WTC11 (cell line): Measurements from ENCODE around the gene SUCLG2. TPM values are rescaled to one million over a fixed set of nuclear protein-coding genes. Genes with fewer than 3 reads are reported as not detected.

Experiments used
- ATAC-seq: fragments of 200-7000 bp; cut with Tn5 transposase; 2 replicates; pipeline ENCODE4 v1.10.0; 2021; ENCODE audit warnings: mild to moderate bottlenecking, moderate library complexity
- CTCF ChIA-PET: fragments of 300-600 bp; sonication (Branson Sonifier 250); formaldehyde crosslinking; loops from one replicate; lab custom pipeline; 2021; ENCODE audit warnings: antibody characterized with exemption; lab: Charles Lee
- POLR2A ChIA-PET: fragments of 350-600 bp; sonication (Branson Sonifier 250); formaldehyde crosslinking; loops from one replicate; lab custom pipeline; 2021; ENCODE audit warnings: antibody characterized with exemption; lab: Charles Lee
- DNase-seq: peaks from one replicate; pipeline ENCODE4 v3.0.0; 2021; ENCODE audit warnings: low spot score
- H3K27ac Mint-ChIP-seq: 2 replicates; pipeline ENCODE4 v1.8.0; 2021; ENCODE audit warnings: mixed read lengths
- H3K27me3 Mint-ChIP-seq: 2 replicates; pipeline ENCODE4 v1.8.0; 2021; ENCODE audit warnings: low read depth, mild to moderate bottlenecking, moderate library complexity, mixed read lengths
- H3K36me3 Mint-ChIP-seq: 2 replicates; pipeline ENCODE4 v1.8.0; 2021; ENCODE audit warnings: mixed read lengths
- H3K4me1 Mint-ChIP-seq: 2 replicates; pipeline ENCODE4 v1.8.0; 2022; ENCODE audit warnings: mixed read lengths
- H3K4me3 Mint-ChIP-seq: 2 replicates; pipeline ENCODE4 v1.8.0; 2021; ENCODE audit warnings: mild to moderate bottlenecking, moderate library complexity, mixed read lengths
- H3K9me3 Mint-ChIP-seq: 2 replicates; pipeline ENCODE4 v1.8.0; 2021; ENCODE audit warnings: mixed read lengths
- CREM ChIP-seq: sonication (generic); formaldehyde crosslinking; IDR thresholded peaks from 2 replicates; pipeline ENCODE4 v1.8.1; 2022; ENCODE audit warnings: mild to moderate bottlenecking, missing genetic modification reagents, moderate library complexity
- CTCF ChIP-seq: fragments of 200-600 bp; IDR thresholded peaks from 2 replicates; pipeline ENCODE4 v1.8.0; 2022; ENCODE audit warnings: antibody characterized with exemption
- HMGA2 ChIP-seq: fragments of 250-450 bp; sonication (Bioruptor Pico); IDR thresholded peaks from 2 replicates; pipeline ENCODE4 v1.4.0; 2021; ENCODE audit warnings: mild to moderate bottlenecking, moderate library complexity
- MXD4 ChIP-seq: fragments of 250-450 bp; sonication (Bioruptor Pico); IDR thresholded peaks from 2 replicates; pipeline ENCODE4 v1.8.0; 2021; ENCODE audit warnings: mild to moderate bottlenecking, moderate library complexity, borderline replicate concordance
- NFATC4 ChIP-seq: fragments of 250-450 bp; sonication (Bioruptor Pico); IDR thresholded peaks from 2 replicates; pipeline ENCODE4 v1.9.0; 2021; ENCODE audit warnings: mild to moderate bottlenecking
- TEAD1 ChIP-seq: sonication (generic); formaldehyde crosslinking; IDR thresholded peaks from 2 replicates; pipeline ENCODE4 v1.8.0; 2022; ENCODE audit warnings: mild to moderate bottlenecking, missing genetic modification reagents
- TEAD4 ChIP-seq: sonication (generic); formaldehyde crosslinking; IDR thresholded peaks from 2 replicates; pipeline ENCODE4 v1.8.0; 2022; ENCODE audit warnings: mild to moderate bottlenecking, missing genetic modification reagents
- USF1 ChIP-seq: sonication (generic); formaldehyde crosslinking; IDR thresholded peaks from 2 replicates; pipeline ENCODE4 v1.8.0; 2022; ENCODE audit warnings: mild to moderate bottlenecking, missing genetic modification reagents
- ZNF263 ChIP-seq: sonication (generic); formaldehyde crosslinking; IDR thresholded peaks from 2 replicates; pipeline ENCODE4 v1.8.1; 2022; ENCODE audit warnings: low read depth, mild to moderate bottlenecking, moderate library complexity, missing genetic modification reagents
- ZNF416 ChIP-seq: fragments of 250-450 bp; sonication (Bioruptor Pico); IDR thresholded peaks from 2 replicates; pipeline ENCODE4 v1.9.0; 2021; ENCODE audit warnings: mild to moderate bottlenecking, inconsistent platforms
- total RNA-seq: library from RNA; stranded (reverse); gene quantifications from 3 replicates; pipeline ENCODE4 v1.2.3, GENCODE V29; 2021
- TF ChIP-seq, protein P1 (sequence below): sonication (generic); formaldehyde crosslinking; IDR thresholded peaks from 2 replicates; pipeline ENCODE4 v1.8.0; 2022; ENCODE audit warnings: mild to moderate bottlenecking, missing genetic modification reagents
- TF ChIP-seq, protein P2 (sequence below): sonication (generic); formaldehyde crosslinking; IDR thresholded peaks from 2 replicates; pipeline ENCODE4 v1.8.0; 2023; ENCODE audit warnings: missing genetic modification reagents, mild to moderate bottlenecking, borderline replicate concordance
- TF ChIP-seq, protein P3 (sequence below): sonication (generic); formaldehyde crosslinking; IDR thresholded peaks from 2 replicates; pipeline ENCODE4 v1.8.1; 2023; ENCODE audit warnings: mild to moderate bottlenecking, missing genetic modification reagents, moderate library complexity
- TF ChIP-seq, protein P4 (sequence below): sonication (generic); formaldehyde crosslinking; IDR thresholded peaks from 2 replicates; pipeline ENCODE4 v1.8.1; 2023; ENCODE audit warnings: mild to moderate bottlenecking, missing genetic modification reagents

SUCLG2 gene
- total RNA-seq, 1 experiment from 2014 or later = 39.7 TPM

- TF ChIP-seq CTCF (no peak), NFATC4 (no peak), TEAD4 (no peak)
Measured at GRCh38 chr3:67402873-67403272, 251.5 kb downstream of the SUCLG2 start (continued).

GRCh38 chr3:67401921-67402320, 252.5 kb downstream of the SUCLG2 start:
- Mint-ChIP-seq H3K27me3 (no peaks in the 10 kb centered on the region), H3K4me1 (peaks cover 6% of the 10 kb centered on the region), H3K4me3 (no peak overlapping the region), H3K36me3 (peaks cover 25% of the 10 kb centered on the region), H3K27ac (no peak overlapping the region), H3K9me3 (peaks cover 14% of the 10 kb centered on the region)
- CTCF ChIA-PET = no interaction called here
- TF ChIP-seq ZNF263 (CRISPR knock-in tag) (no peak), CREM (CRISPR knock-in tag) (no peak), ZNF416 (no peak), HMGA2 (CRISPR knock-in tag) (no peak), USF1 (no peak), TEAD1 (no peak), TEAD4 (no peak), MXD4 (CRISPR knock-in tag) (no peak)
- TF ChIP-seq, protein P1, sequence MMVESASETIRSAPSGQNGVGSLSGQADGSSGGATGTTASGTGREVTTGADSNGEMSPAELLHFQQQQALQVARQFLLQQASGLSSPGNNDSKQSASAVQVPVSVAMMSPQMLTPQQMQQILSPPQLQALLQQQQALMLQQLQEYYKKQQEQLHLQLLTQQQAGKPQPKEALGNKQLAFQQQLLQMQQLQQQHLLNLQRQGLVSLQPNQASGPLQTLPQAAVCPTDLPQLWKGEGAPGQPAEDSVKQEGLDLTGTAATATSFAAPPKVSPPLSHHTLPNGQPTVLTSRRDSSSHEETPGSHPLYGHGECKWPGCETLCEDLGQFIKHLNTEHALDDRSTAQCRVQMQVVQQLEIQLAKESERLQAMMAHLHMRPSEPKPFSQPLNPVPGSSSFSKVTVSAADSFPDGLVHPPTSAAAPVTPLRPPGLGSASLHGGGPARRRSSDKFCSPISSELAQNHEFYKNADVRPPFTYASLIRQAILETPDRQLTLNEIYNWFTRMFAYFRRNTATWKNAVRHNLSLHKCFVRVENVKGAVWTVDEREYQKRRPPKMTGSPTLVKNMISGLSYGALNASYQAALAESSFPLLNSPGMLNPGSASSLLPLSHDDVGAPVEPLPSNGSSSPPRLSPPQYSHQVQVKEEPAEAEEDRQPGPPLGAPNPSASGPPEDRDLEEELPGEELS (CRISPR knock-in tag) = no peak
- TF ChIP-seq, protein P2, sequence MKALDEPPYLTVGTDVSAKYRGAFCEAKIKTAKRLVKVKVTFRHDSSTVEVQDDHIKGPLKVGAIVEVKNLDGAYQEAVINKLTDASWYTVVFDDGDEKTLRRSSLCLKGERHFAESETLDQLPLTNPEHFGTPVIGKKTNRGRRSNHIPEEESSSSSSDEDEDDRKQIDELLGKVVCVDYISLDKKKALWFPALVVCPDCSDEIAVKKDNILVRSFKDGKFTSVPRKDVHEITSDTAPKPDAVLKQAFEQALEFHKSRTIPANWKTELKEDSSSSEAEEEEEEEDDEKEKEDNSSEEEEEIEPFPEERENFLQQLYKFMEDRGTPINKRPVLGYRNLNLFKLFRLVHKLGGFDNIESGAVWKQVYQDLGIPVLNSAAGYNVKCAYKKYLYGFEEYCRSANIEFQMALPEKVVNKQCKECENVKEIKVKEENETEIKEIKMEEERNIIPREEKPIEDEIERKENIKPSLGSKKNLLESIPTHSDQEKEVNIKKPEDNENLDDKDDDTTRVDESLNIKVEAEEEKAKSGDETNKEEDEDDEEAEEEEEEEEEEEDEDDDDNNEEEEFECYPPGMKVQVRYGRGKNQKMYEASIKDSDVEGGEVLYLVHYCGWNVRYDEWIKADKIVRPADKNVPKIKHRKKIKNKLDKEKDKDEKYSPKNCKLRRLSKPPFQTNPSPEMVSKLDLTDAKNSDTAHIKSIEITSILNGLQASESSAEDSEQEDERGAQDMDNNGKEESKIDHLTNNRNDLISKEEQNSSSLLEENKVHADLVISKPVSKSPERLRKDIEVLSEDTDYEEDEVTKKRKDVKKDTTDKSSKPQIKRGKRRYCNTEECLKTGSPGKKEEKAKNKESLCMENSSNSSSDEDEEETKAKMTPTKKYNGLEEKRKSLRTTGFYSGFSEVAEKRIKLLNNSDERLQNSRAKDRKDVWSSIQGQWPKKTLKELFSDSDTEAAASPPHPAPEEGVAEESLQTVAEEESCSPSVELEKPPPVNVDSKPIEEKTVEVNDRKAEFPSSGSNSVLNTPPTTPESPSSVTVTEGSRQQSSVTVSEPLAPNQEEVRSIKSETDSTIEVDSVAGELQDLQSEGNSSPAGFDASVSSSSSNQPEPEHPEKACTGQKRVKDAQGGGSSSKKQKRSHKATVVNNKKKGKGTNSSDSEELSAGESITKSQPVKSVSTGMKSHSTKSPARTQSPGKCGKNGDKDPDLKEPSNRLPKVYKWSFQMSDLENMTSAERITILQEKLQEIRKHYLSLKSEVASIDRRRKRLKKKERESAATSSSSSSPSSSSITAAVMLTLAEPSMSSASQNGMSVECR (CRISPR knock-in tag) = no peak
- TF ChIP-seq, protein P3, sequence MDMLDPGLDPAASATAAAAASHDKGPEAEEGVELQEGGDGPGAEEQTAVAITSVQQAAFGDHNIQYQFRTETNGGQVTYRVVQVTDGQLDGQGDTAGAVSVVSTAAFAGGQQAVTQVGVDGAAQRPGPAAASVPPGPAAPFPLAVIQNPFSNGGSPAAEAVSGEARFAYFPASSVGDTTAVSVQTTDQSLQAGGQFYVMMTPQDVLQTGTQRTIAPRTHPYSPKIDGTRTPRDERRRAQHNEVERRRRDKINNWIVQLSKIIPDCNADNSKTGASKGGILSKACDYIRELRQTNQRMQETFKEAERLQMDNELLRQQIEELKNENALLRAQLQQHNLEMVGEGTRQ (CRISPR knock-in tag) = no peak
- TF ChIP-seq, protein P4, sequence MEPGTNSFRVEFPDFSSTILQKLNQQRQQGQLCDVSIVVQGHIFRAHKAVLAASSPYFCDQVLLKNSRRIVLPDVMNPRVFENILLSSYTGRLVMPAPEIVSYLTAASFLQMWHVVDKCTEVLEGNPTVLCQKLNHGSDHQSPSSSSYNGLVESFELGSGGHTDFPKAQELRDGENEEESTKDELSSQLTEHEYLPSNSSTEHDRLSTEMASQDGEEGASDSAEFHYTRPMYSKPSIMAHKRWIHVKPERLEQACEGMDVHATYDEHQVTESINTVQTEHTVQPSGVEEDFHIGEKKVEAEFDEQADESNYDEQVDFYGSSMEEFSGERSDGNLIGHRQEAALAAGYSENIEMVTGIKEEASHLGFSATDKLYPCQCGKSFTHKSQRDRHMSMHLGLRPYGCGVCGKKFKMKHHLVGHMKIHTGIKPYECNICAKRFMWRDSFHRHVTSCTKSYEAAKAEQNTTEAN (CRISPR knock-in tag) = no peak
- ATAC-seq (no peak), DNase-seq (no peak)
- POLR2A ChIA-PET = interaction anchor here (0.6 kb wide), 1 partner anchor 139 kb away, joined by 3 read pairs; no protein-coding TSS in a partner anchor
